Measurements from ENCODE around the gene SLC20A1. TPM values are rescaled to one million over a fixed set of nuclear protein-coding genes. Genes with fewer than 3 reads are reported as not detected.
"Not testable (repeated sequence)": the region's sequence is repeated elsewhere in the genome, so short reads cannot be mapped to it uniquely, and the experiment has no call there.

The SLC20A1 gene
- total and polyA plus RNA-seq, 4 donors, result 33.0 to 47.2 (median 40.8) TPM

GRCh38 chr2:112607680-112608438, 37.9 kb upstream of the SLC20A1 start:
- no peak for DNase-seq (ENCODE audit: low read depth in 4 of 6, low spot score in 6 of 6)
- Histone ChIP-seq H3K9me3 (ENCODE audit: control insufficient read depth, insufficient read depth, low read length) (no peaks in the 10 kb centered on the region), H3K4me3 (ENCODE audit: low read depth, low read length) (no peak overlapping the region), H3K4me1 (ENCODE audit: control insufficient read depth, insufficient read depth, low read length) (no peaks in the 10 kb centered on the region), H3K27me3 (ENCODE audit: control insufficient read depth, insufficient read depth, low read length) (no peaks in the 10 kb centered on the region), H3K36me3 (ENCODE audit: control insufficient read depth, insufficient read depth, low read length) (no peaks in the 10 kb centered on the region), H3K27ac (ENCODE audit: low read depth, low read length) (no peak overlapping the region)
- 95% methylated on average over 4 of the region's 8 CpGs for WGBS (ENCODE audit: insufficient coverage)

GRCh38 chr2:112609320-112609719, 36.4 kb upstream of the SLC20A1 start:
- not testable (repeated sequence) for H3K9me3 ChIP-seq (ENCODE audit: control insufficient read depth, insufficient read depth, low read length); H3K4me3 ChIP-seq (ENCODE audit: low read depth, low read length); H3K27ac ChIP-seq (ENCODE audit: low read depth, low read length); H3K36me3 ChIP-seq (ENCODE audit: control insufficient read depth, insufficient read depth, low read length); H3K4me1 ChIP-seq (ENCODE audit: control insufficient read depth, insufficient read depth, low read length); DNase-seq (ENCODE audit: low read depth in 4 of 6, low spot score in 6 of 6); H3K27me3 ChIP-seq (ENCODE audit: control insufficient read depth, insufficient read depth, low read length)
- WGBS (ENCODE audit: insufficient coverage), result no CpG with 5 or more reads among the region's 4 CpGs

GRCh38 chr2:112612283-112612682, 33.5 kb upstream of the SLC20A1 start:
- not testable (repeated sequence) for H3K4me1 ChIP-seq (ENCODE audit: control insufficient read depth, insufficient read depth, low read length); DNase-seq (ENCODE audit: low read depth in 4 of 6, low spot score in 6 of 6); H3K27me3 ChIP-seq (ENCODE audit: control insufficient read depth, insufficient read depth, low read length); H3K4me3 ChIP-seq (ENCODE audit: low read depth, low read length); H3K9me3 ChIP-seq (ENCODE audit: control insufficient read depth, insufficient read depth, low read length); H3K27ac ChIP-seq (ENCODE audit: low read depth, low read length); H3K36me3 ChIP-seq (ENCODE audit: control insufficient read depth, insufficient read depth, low read length)
- WGBS (ENCODE audit: insufficient coverage), result no CpG with 5 or more reads among the region's 1 CpG

GRCh38 chr2:112614201-112614840, 31.4 kb upstream of the SLC20A1 start:
- peaks cover 8% of the 10 kb centered on the region for H3K36me3 ChIP-seq (ENCODE audit: control insufficient read depth, insufficient read depth, low read length)
- H3K9me3 ChIP-seq (ENCODE audit: control insufficient read depth, insufficient read depth, low read length), result no peaks in the 10 kb centered on the region
- no peak overlapping the region for H3K27ac ChIP-seq (ENCODE audit: low read depth, low read length)
- H3K4me3 ChIP-seq (ENCODE audit: low read depth, low read length), result no peak overlapping the region
- no peaks in the 10 kb centered on the region for H3K27me3 ChIP-seq (ENCODE audit: control insufficient read depth, insufficient read depth, low read length)
- 45% methylated on average over 13 of the region's 13 CpGs for WGBS (ENCODE audit: insufficient coverage)
- DNase-seq (ENCODE audit: low read depth in 4 of 6, low spot score in 6 of 6), result no peak
- H3K4me1 ChIP-seq (ENCODE audit: control insufficient read depth, insufficient read depth, low read length), result no peaks in the 10 kb centered on the region

GRCh38 chr2:112615051-112615450, 30.7 kb upstream of the SLC20A1 start:
- Histone ChIP-seq H3K9me3 (ENCODE audit: control insufficient read depth, insufficient read depth, low read length) (no peaks in the 10 kb centered on the region), H3K27me3 (ENCODE audit: control insufficient read depth, insufficient read depth, low read length) (no peaks in the 10 kb centered on the region), H3K4me1 (ENCODE audit: control insufficient read depth, insufficient read depth, low read length) (no peaks in the 10 kb centered on the region), H3K27ac (ENCODE audit: low read depth, low read length) (no peak overlapping the region), H3K36me3 (ENCODE audit: control insufficient read depth, insufficient read depth, low read length) (peaks cover 8% of the 10 kb centered on the region), H3K4me3 (ENCODE audit: low read depth, low read length) (no peak overlapping the region)
- DNase-seq (ENCODE audit: low read depth in 4 of 6, low spot score in 6 of 6), result no peak
- WGBS (ENCODE audit: insufficient coverage), result 91% methylated on average over 8 of the region's 8 CpGs

- not testable (repeated sequence) for DNase-seq (ENCODE audit: low read depth in 4 of 6, low spot score in 6 of 6); H3K9me3 ChIP-seq (ENCODE audit: control insufficient read depth, insufficient read depth, low read length); H3K4me1 ChIP-seq (ENCODE audit: control insufficient read depth, insufficient read depth, low read length); H3K27ac ChIP-seq (ENCODE audit: low read depth, low read length); H3K27me3 ChIP-seq (ENCODE audit: control insufficient read depth, insufficient read depth, low read length); H3K4me3 ChIP-seq (ENCODE audit: low read depth, low read length); H3K36me3 ChIP-seq (ENCODE audit: control insufficient read depth, insufficient read depth, low read length)
- WGBS (ENCODE audit: insufficient coverage), result 86% methylated on average over 1 of the region's 2 CpGs
Measured at GRCh38 chr2:112615798-112616197, 29.9 kb upstream of the SLC20A1 start.

- H3K4me3 ChIP-seq (ENCODE audit: low read depth, low read length), result no peak overlapping the region
- no peaks in the 10 kb centered on the region for H3K9me3 ChIP-seq (ENCODE audit: control insufficient read depth, insufficient read depth, low read length)
- WGBS (ENCODE audit: insufficient coverage), result no CpG with 5 or more reads among the region's 6 CpGs
- no peaks in the 10 kb centered on the region for H3K27me3 ChIP-seq (ENCODE audit: control insufficient read depth, insufficient read depth, low read length)
- H3K36me3 ChIP-seq (ENCODE audit: control insufficient read depth, insufficient read depth, low read length), result peaks cover 8% of the 10 kb centered on the region
- no peak for DNase-seq (ENCODE audit: low read depth in 4 of 6, low spot score in 6 of 6)
- no peaks in the 10 kb centered on the region for H3K4me1 ChIP-seq (ENCODE audit: control insufficient read depth, insufficient read depth, low read length)
- no peak overlapping the region for H3K27ac ChIP-seq (ENCODE audit: low read depth, low read length)
Measured at GRCh38 chr2:112618383-112618782, 27.4 kb upstream of the SLC20A1 start.

- H3K27ac ChIP-seq (ENCODE audit: low read depth, low read length), result no peak overlapping the region
- H3K4me1 ChIP-seq (ENCODE audit: control insufficient read depth, insufficient read depth, low read length), result peaks cover 10% of the 10 kb centered on the region
- no peak for DNase-seq (ENCODE audit: low read depth in 4 of 6, low spot score in 6 of 6)
Measured at GRCh38 chr2:112621790-112622527, 23.8 kb upstream of the SLC20A1 start.

GRCh38 chr2:112622528-112622849, 23.2 kb upstream of the SLC20A1 start:
- Histone ChIP-seq H3K36me3 (ENCODE audit: control insufficient read depth, insufficient read depth, low read length) (no peaks in the 10 kb centered on the region), H3K27ac (ENCODE audit: low read depth, low read length) (no peak overlapping the region), H3K4me3 (ENCODE audit: low read depth, low read length) (no peak overlapping the region), H3K9me3 (ENCODE audit: control insufficient read depth, insufficient read depth, low read length) (no peaks in the 10 kb centered on the region), H3K27me3 (ENCODE audit: control insufficient read depth, insufficient read depth, low read length) (no peaks in the 10 kb centered on the region), H3K4me1 (ENCODE audit: control insufficient read depth, insufficient read depth, low read length) (peaks cover 10% of the 10 kb centered on the region)
- no peak for DNase-seq (ENCODE audit: low read depth in 4 of 6, low spot score in 6 of 6)
- no CpG with 5 or more reads among the region's 3 CpGs for WGBS (ENCODE audit: insufficient coverage)

More at GRCh38 chr2:112621790-112622527, 23.8 kb upstream of the SLC20A1 start:
- 90% methylated on average over 12 of the region's 22 CpGs for WGBS (ENCODE audit: insufficient coverage)
- no peaks in the 10 kb centered on the region for H3K36me3 ChIP-seq (ENCODE audit: control insufficient read depth, insufficient read depth, low read length)
- H3K27me3 ChIP-seq (ENCODE audit: control insufficient read depth, insufficient read depth, low read length), result no peaks in the 10 kb centered on the region
- no peaks in the 10 kb centered on the region for H3K9me3 ChIP-seq (ENCODE audit: control insufficient read depth, insufficient read depth, low read length)
- H3K4me3 ChIP-seq (ENCODE audit: low read depth, low read length), result no peak overlapping the region

Measured in spinal cord (tissue), 10 donors.